GM12801 (cell line): Measurements from ENCODE around the gene CCDC24.

Experiments
- CTCF ChIP-seq: IDR thresholded peaks from one replicate; pipeline ENCODE4 v1.5.1; 2011; ENCODE audit warnings: control low read depth; ENCODE audit not compliant: insufficient read length; ENCODE audit errors: extremely low read depth

The CCDC24 gene

GRCh38 chr1:43947874-43948437, 43.4 kb upstream of the CCDC24 start:
- TF ChIP-seq CTCF: no peak

GRCh38 chr1:43949678-43950077, 41.7 kb upstream of the CCDC24 start:
- TF ChIP-seq CTCF: no peak

- TF ChIP-seq CTCF: no peak
These were observed 40.1 kb upstream of the CCDC24 start for GRCh38 chr1:43951021-43951985.

- no peak for TF ChIP-seq CTCF
These were observed 38.6 kb upstream of the CCDC24 start for GRCh38 chr1:43952731-43953346.

GRCh38 chr1:43953361-43953760, 38.0 kb upstream of the CCDC24 start:
- TF ChIP-seq CTCF: no peak

GRCh38 chr1:43954036-43954435, 37.4 kb upstream of the CCDC24 start:
- no peak for TF ChIP-seq CTCF

GRCh38 chr1:43956234-43956633, 35.2 kb upstream of the CCDC24 start:
- no peak for TF ChIP-seq CTCF
